Gastroesophageal sphincter (tissue), 4 donors: Measurements from ENCODE around the gene HS1BP3. TPM values are rescaled to one million over a fixed set of nuclear protein-coding genes. Genes with fewer than 3 reads are reported as not detected.
A peak's percentile ranks its signal among the peaks of the same experiment; 100 is the strongest.

Source experiments
- ATAC-seq: fragments of 150-250 bp; one replicate; pipeline ENCODE4 v1.9.1; 2016; ENCODE audit warnings: mild to moderate bottlenecking, moderate library complexity
- H3K27ac ChIP-seq, 4 donors: fragments of 200-600 bp; sonication (generic) in 3 of 4; 1 replicate in 3 of 4; 2 replicates in 1 of 4; pipeline ENCODE4 v1.5.1; 2016 to 2019
- H3K27me3 ChIP-seq: fragments of 200-600 bp; sonication (generic); one replicate; pipeline ENCODE4 v1.5.1; 2019
- H3K36me3 ChIP-seq, 2 donors: fragments of 200-600 bp; sonication (generic); one replicate each; pipeline ENCODE4 v1.5.1; 2019; ENCODE audit warnings: control low read depth in 1 of 2
- H3K4me1 ChIP-seq, 3 donors: fragments of 200-600 bp; sonication (generic); 1 replicate in 2 of 3; 2 replicates in 1 of 3; pipeline ENCODE4 v1.5.1; 2016 to 2019; ENCODE audit warnings: control low read depth in 2 of 3
- H3K4me3 ChIP-seq, 2 donors: fragments of 200-600 bp; sonication (generic); one replicate each; pipeline ENCODE4 v1.5.1; 2019; ENCODE audit warnings: mild to moderate bottlenecking in 1 of 2, moderate library complexity in 1 of 2
- H3K9me3 ChIP-seq, 3 donors: fragments of 200-600 bp; sonication (generic); one replicate each; pipeline ENCODE4 v1.5.1; 2017 to 2019; ENCODE audit warnings: control low read depth in 2 of 3
- EP300 ChIP-seq: sonication (generic); formaldehyde crosslinking; IDR thresholded peaks from one replicate; pipeline ENCODE4 v1.6.1; 2017; ENCODE audit warnings: antibody characterized with exemption, mild to moderate bottlenecking
- POLR2A ChIP-seq, 2 donors: fragments of 450-650 bp; IDR thresholded peaks; one replicate each; pipeline ENCODE4 v1.6.1; 2017; ENCODE audit warnings: antibody characterized with exemption in 2 of 2, mild to moderate bottlenecking in 2 of 2, moderate library complexity in 1 of 2
- POLR2AphosphoS5 ChIP-seq: sonication (generic); formaldehyde crosslinking; IDR thresholded peaks from one replicate; pipeline ENCODE4 v1.6.1; 2017; ENCODE audit warnings: antibody characterized with exemption
- WGBS, 2 donors: methylation state at CpG; one replicate each; pipeline ENCODE4 v1.1.5; 2018; ENCODE audit warnings: low coverage in 1 of 2; 5-methylcytosine and 5-hydroxymethylcytosine counted together
- total RNA-seq, 4 donors: library from RNA; depleted of rRNA; stranded (reverse); fragments of >200 nt; gene quantifications; one replicate each; pipeline ENCODE4 v1.1.0, GENCODE V29; 2016
- TF ChIP-seq, protein P1 (sequence below), 4 experiments: fragments of 200-600 bp in 2 of 4; fragments of 450-650 bp in 2 of 4; sonication (generic) in 1 of 4; IDR thresholded peaks; one replicate each; pipeline ENCODE4 v1.5.1; 2017 to 2019; ENCODE audit warnings: antibody characterized with exemption in 4 of 4, mild to moderate bottlenecking in 2 of 4, moderate library complexity in 2 of 4

Gene HS1BP3
- total RNA-seq, 4 donors from 2014 or later = 42.8 to 89.1 (median 61.4) TPM

DNA sequence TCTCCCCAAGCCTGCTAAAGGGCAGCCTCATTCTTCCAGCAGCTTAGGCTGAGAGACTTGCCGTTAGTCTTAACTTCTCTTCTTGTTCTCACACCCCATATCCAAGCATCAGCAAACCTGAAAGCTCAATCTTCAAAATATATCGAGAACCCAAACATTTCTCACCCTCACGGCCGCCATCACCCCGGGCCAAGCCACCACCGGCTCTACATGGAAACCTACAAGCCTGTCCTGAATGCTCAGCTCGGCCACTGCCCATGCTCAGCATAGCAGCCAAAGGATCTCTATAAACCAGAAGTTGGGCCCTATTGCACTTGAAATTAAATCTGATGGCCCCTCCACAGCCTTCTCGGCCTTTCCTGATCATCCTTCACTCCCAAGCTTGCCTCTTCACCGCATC, 2.1 kb downstream of the HS1BP3 start:
- no peak for TF ChIP-seq POLR2A (IDR thresholded peaks at IDR 0.05)
- no peak for ATAC-seq
- peaks cover 0 to 56% (median 24%) of the 10 kb centered on the region in 3 donors for H3K4me1 ChIP-seq
- H3K4me3 ChIP-seq = peak overlapping the region in 1 of 2 donors; percentile 96
- peaks cover 0 to 34% of the 10 kb centered on the region in 2 donors for H3K36me3 ChIP-seq
- 89 to 91% methylated on average over 8 to 9 of the region's 9 CpGs for WGBS, 2 donors
- H3K9me3 ChIP-seq = no peaks in the 10 kb centered on the region
- peak overlapping the region; percentile 93 to 99 (median 98) for H3K27ac ChIP-seq
- H3K27me3 ChIP-seq = no peaks in the 10 kb centered on the region

DNA sequence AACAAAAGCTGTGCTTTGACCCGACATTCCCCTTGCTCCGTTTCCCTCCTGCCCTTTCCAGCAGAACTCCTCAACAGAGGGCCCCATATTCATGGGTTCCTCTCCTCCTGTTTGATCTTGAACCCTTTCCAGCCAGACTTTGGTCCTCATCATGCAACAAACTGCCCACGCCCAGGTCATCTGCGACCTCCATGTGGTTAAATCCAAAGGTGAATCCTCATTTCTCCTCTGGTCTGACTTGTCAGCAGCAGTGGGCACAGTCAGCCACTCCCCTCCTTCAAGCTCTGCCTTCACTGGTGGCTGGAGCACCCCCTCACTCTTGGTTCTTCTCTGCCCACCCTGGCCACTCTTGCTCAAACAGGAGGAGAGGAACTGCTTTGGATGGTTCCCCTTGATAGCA, 2.7 kb downstream of the HS1BP3 start:
- peaks cover 0 to 62% (median 24%) of the 10 kb centered on the region in 3 donors for H3K4me1 ChIP-seq
- no peaks in the 10 kb centered on the region for H3K9me3 ChIP-seq
- no peaks in the 10 kb centered on the region for H3K27me3 ChIP-seq
- no peak overlapping the region for H3K4me3 ChIP-seq
- no peak for ATAC-seq
- no peak for TF ChIP-seq POLR2A (IDR thresholded peaks at IDR 0.05)
- no peak for TF ChIP-seq POLR2AphosphoS5
- TF ChIP-seq, protein P1, sequence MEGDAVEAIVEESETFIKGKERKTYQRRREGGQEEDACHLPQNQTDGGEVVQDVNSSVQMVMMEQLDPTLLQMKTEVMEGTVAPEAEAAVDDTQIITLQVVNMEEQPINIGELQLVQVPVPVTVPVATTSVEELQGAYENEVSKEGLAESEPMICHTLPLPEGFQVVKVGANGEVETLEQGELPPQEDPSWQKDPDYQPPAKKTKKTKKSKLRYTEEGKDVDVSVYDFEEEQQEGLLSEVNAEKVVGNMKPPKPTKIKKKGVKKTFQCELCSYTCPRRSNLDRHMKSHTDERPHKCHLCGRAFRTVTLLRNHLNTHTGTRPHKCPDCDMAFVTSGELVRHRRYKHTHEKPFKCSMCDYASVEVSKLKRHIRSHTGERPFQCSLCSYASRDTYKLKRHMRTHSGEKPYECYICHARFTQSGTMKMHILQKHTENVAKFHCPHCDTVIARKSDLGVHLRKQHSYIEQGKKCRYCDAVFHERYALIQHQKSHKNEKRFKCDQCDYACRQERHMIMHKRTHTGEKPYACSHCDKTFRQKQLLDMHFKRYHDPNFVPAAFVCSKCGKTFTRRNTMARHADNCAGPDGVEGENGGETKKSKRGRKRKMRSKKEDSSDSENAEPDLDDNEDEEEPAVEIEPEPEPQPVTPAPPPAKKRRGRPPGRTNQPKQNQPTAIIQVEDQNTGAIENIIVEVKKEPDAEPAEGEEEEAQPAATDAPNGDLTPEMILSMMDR (IDR thresholded peaks at IDR 0.05) = no peak
- TF ChIP-seq EP300 = no peak
- peak overlapping the region; percentile 93 to 99 (median 98) for H3K27ac ChIP-seq
- peaks cover 0 to 40% of the 10 kb centered on the region in 2 donors for H3K36me3 ChIP-seq
- 67 to 89% methylated on average over 1 to 4 of the region's 4 CpGs for WGBS, 2 donors

DNA sequence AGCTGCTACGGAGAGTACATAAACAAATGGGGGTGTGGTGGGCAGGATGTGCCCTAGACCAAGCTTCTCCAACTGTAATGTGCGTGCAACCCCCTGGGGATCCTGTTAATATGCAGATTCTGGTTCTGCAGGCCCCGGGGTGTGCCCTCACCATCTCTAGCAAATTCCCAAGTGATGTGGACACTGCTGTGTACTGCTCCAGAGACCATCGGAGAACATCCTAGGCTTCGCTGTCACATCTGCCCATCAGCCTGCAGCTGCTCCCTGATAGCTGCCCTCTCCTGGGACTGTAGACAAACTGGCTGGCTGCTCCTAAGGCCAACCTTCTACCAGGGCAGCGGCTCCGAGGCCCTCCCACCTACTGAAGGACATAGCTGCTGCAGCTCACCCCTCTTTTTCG, 3.2 kb downstream of the HS1BP3 start:
- Histone ChIP-seq H3K36me3 (peaks cover 0 to 45% of the 10 kb centered on the region in 2 donors), H3K4me3 (no peak overlapping the region), H3K4me1 (peaks cover 0 to 67% (median 25%) of the 10 kb centered on the region in 3 donors), H3K27me3 (no peaks in the 10 kb centered on the region), H3K27ac (peak overlapping the region in 3 of 4 donors; percentile 98 to 99 (median 99)), H3K9me3 (no peaks in the 10 kb centered on the region)
- 79% methylated on average over 8 of the region's 8 CpGs; no CpG with 5 or more reads in 1 of the 2 donors for WGBS, 2 donors
- no peak for TF ChIP-seq POLR2AphosphoS5
- TF ChIP-seq, protein P1 (IDR thresholded peaks at IDR 0.05) = no peak
- TF ChIP-seq EP300 = no peak
- no peak for TF ChIP-seq POLR2A (IDR thresholded peaks at IDR 0.05)
- no peak for ATAC-seq

DNA sequence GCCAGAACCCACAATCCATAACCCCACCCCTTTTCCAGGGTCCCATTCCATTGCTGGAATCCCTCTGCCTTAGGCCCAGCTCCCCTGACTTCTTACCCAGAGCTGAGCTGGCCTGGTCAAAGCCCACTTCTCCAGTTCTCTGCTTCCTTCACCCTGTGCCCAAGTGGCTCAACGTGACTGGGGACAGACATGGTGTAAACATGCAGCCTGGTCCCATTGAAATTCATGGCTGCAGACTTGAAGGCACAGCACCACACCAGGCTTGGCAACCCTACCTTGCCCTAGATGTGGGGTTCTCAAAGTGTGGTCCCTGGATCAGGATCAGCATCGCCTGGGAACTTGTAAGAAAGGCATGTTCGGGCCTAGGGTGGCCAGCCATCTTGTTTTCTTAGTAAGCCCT, 3.7 kb downstream of the HS1BP3 start:
- Histone ChIP-seq H3K36me3 (peaks cover 0 to 48% of the 10 kb centered on the region in 2 donors), H3K9me3 (no peaks in the 10 kb centered on the region), H3K27me3 (no peaks in the 10 kb centered on the region), H3K4me1 (peaks cover 0 to 69% (median 30%) of the 10 kb centered on the region in 3 donors), H3K4me3 (no peak overlapping the region), H3K27ac (peak overlapping the region in 3 of 4 donors; percentile 98 to 99 (median 99))
- WGBS, 2 donors = 93% methylated on average over 3 of the region's 3 CpGs; no CpG with 5 or more reads in 1 of the 2 donors
- TF ChIP-seq POLR2AphosphoS5 (no peak), POLR2A (IDR thresholded peaks at IDR 0.05) (no peak), EP300 (no peak)
- TF ChIP-seq, protein P1 (IDR thresholded peaks at IDR 0.05) = no peak
- ATAC-seq = no peak

DNA sequence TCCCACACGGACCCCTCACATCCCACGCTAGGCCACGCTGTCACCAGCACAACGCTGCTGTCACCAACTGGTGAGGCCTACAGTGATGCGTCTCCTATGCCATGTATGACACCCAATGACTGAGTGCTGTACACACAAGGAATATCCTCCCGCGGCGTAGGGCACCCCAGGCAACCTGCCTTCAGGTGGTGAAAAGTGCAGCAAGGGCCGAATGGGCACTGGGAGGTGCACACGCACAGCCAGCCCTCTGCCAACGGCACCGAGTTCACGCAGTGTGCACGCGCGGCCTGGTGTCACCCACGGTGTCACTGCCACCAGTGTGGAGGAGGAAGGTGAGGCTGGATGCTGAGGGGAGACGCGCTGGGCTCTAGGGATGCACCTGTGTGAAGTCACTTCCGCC, 4.5 kb downstream of the HS1BP3 start:
- Histone ChIP-seq H3K4me1 (peaks cover 0 to 69% (median 34%) of the 10 kb centered on the region in 3 donors), H3K4me3 (no peak overlapping the region), H3K9me3 (no peaks in the 10 kb centered on the region), H3K36me3 (peaks cover 0 to 50% of the 10 kb centered on the region in 2 donors), H3K27me3 (no peaks in the 10 kb centered on the region), H3K27ac (peak overlapping the region in 3 of 4 donors; percentile 98 to 99 (median 99))
- no peak for ATAC-seq
- 85 to 94% methylated on average over 4 to 6 of the region's 20 CpGs for WGBS, 2 donors
- TF ChIP-seq, protein P1 (IDR thresholded peaks at IDR 0.05) = no peak
- TF ChIP-seq EP300 (no peak), POLR2AphosphoS5 (no peak), POLR2A (IDR thresholded peaks at IDR 0.05) (no peak)
